Mesendoderm (in vitro differentiated cells): Measurements from ENCODE around the gene GALNS.

Source experiments
- DNase-seq: peaks from one replicate; pipeline ENCODE4 v3.0.0; 2013
- H2AK5ac ChIP-seq: 2 replicates; pipeline ENCODE4 v1.6.1; 2013; ENCODE audit warnings: low read length, inconsistent platforms
- H2BK120ac ChIP-seq: 2 replicates; pipeline ENCODE4 v1.6.1; 2013; ENCODE audit warnings: low read depth, mild to moderate bottlenecking, low read length, moderate library complexity, mixed read lengths
- H2BK15ac ChIP-seq: replicated peaks from 2 replicates; pipeline ENCODE4 v1.6.1; 2013; ENCODE audit warnings: low read depth, mild to moderate bottlenecking, moderate library complexity
- H2BK5ac ChIP-seq: 2 replicates; pipeline ENCODE4 v1.6.1; 2013; ENCODE audit warnings: low read length, inconsistent platforms
- H3K18ac ChIP-seq: 2 replicates; pipeline ENCODE4 v1.6.1; 2013; ENCODE audit warnings: mild to moderate bottlenecking, low read length, mixed read lengths
- H3K23ac ChIP-seq: one replicate; pipeline ENCODE4 v1.6.1; 2013; ENCODE audit warnings: low read length
- H3K27ac ChIP-seq: 2 replicates; pipeline ENCODE4 v1.5.1; 2013; ENCODE audit warnings: low read depth, mild to moderate bottlenecking, inconsistent platforms, low read length, moderate library complexity
- H3K27me3 ChIP-seq: 2 replicates; pipeline ENCODE4 v1.6.1; 2013; ENCODE audit warnings: low read length, control low read depth, mild to moderate bottlenecking, inconsistent platforms; ENCODE audit not compliant: insufficient read depth, poor library complexity
- H3K36me3 ChIP-seq: 2 replicates; pipeline ENCODE4 v1.6.1; 2013; ENCODE audit warnings: low read length, inconsistent platforms; ENCODE audit not compliant: control insufficient read depth, insufficient read depth
- H3K4ac ChIP-seq: one replicate; pipeline ENCODE4 v1.6.1; 2013; ENCODE audit warnings: low read depth, mild to moderate bottlenecking, low read length, moderate library complexity
- H3K4me1 ChIP-seq: 2 replicates; pipeline ENCODE4 v1.6.1; 2013; ENCODE audit warnings: low read depth, low read length, inconsistent platforms; ENCODE audit not compliant: control insufficient read depth
- H3K4me2 ChIP-seq: 2 replicates; pipeline ENCODE4 v1.6.1; 2013; ENCODE audit warnings: low read length
- H3K4me3 ChIP-seq: 2 replicates; pipeline ENCODE4 v1.5.1; 2013; ENCODE audit warnings: mild to moderate bottlenecking, low read length
- H3K56ac ChIP-seq: one replicate; pipeline ENCODE4 v1.6.1; 2013; ENCODE audit warnings: low read length
- H3K79me1 ChIP-seq: 2 replicates; pipeline ENCODE4 v1.6.1; 2013; ENCODE audit warnings: low read length, inconsistent platforms
- H3K79me2 ChIP-seq: 2 replicates; pipeline ENCODE4 v1.6.1; 2013; ENCODE audit warnings: mild to moderate bottlenecking, low read length; ENCODE audit not compliant: control insufficient read depth, insufficient read depth
- H3K9ac ChIP-seq: 2 replicates; pipeline ENCODE4 v1.6.1; 2013; ENCODE audit warnings: low read length, inconsistent platforms
- H4K5ac ChIP-seq: one replicate; pipeline ENCODE4 v1.6.1; 2013; ENCODE audit warnings: low read length
- H4K8ac ChIP-seq: one replicate; pipeline ENCODE4 v1.6.1; 2013; ENCODE audit warnings: low read depth, mild to moderate bottlenecking, control low read depth, low read length, moderate library complexity
- WGBS: extraction: QIAGEN DNeasy Blood & Tissue Kit; methylation state at CpG from one replicate; pipeline ENCODE4 v1.1.7; 2013; ENCODE audit warnings: low lambda C conversion rate, missing lambda C conversion rate; ENCODE audit not compliant: insufficient coverage; ENCODE audit errors: extremely low coverage; 5-methylcytosine and 5-hydroxymethylcytosine counted together

Gene GALNS

DNA sequence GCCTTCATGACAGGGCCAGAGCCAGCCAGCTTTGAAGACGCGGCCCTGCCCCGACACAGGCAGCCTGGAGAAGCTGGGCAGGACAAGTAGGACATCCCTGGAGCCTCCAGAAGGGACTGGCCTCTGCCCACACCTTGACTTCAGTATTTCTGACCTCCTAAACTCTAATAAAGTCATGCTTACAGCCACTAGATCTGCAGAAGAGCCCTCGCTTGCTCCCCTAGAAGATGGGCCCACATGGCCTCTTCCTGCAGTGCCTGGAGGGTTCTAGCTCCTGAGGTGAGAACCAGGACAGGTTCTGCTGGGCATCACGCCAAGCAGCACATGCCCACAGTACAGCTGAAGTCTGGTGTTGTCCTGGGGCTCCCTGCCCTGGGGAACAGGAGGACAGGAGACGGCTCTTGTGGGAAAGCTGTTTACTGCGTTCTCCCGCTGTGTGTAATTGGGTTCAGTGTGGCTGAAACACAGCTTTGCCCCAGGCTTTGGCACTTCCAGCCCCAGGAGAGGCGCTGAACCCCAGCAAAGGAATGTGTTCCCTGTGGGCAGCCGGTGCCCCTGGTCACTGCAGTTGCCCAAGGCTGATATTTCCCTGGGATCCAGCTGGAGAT lies 47.6 kb downstream of the GALNS start:
- peaks cover 12% of the 10 kb centered on the region for H3K79me1 ChIP-seq
- no peak overlapping the region for H3K56ac ChIP-seq
- H3K9ac ChIP-seq: no peak overlapping the region
- H3K23ac ChIP-seq: no peak overlapping the region
- DNase-seq: no peak
- no peak overlapping the region for H4K5ac ChIP-seq
- no peaks in the 10 kb centered on the region for H3K4me1 ChIP-seq
- H2BK120ac ChIP-seq: no peak overlapping the region
- no peak overlapping the region for H3K4me3 ChIP-seq
- no peak overlapping the region for H2BK15ac ChIP-seq
- H3K27me3 ChIP-seq: no peaks in the 10 kb centered on the region
- no peak overlapping the region for H3K18ac ChIP-seq
- no peak overlapping the region for H3K4ac ChIP-seq
- H3K36me3 ChIP-seq: peaks cover 20% of the 10 kb centered on the region
- no peak overlapping the region for H3K27ac ChIP-seq
- H3K79me2 ChIP-seq: peaks cover 29% of the 10 kb centered on the region
- H4K8ac ChIP-seq: no peak overlapping the region
- H2AK5ac ChIP-seq: no peak overlapping the region
- no peak overlapping the region for H3K4me2 ChIP-seq
- no peak overlapping the region for H2BK5ac ChIP-seq
- no CpG with 5 or more reads among the region's 10 CpGs for WGBS

DNA sequence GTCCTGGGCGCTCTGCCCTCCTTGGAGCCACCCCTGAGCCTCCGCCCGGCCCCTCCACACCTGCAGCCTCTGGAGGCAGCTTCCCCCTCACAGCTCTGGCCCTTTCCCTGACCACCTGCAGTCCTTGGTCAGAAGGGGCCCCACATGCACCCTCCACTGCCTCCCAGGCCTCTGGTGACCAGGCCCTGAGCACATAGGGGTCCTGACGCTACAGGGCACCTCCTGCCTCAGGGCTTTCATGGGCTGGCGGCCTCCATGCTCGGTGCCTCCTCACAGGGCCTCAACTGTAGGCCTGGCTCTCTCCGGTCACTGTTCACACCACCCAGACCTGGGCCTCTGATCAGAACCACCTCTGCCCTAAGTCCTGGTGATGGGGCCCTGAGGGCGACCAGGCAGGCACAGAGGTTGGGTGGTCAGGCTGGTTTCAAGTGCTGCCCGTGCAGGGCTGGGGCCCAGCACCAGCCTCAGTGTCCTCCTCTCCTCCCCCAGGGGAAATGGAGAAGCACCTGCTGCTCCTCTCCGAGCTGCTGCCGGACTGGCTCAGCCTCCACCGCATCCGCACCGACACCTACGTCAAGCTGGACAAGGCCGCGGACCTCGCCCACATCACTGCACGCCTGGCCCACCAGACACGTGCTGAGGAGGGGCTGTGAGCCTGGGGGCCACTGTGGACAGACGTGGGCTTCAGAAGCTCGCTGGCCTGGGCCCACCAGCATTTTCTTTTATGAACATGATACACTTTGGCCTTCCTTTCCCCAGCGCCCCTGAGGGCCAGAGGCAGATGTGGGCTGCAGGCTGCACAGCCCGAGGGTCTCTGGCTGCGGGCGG lies 48.9 kb downstream of the GALNS start:
- Histone ChIP-seq H2BK5ac (no peak overlapping the region), H2AK5ac (no peak overlapping the region), H4K8ac (no peak overlapping the region), H3K4me1 (no peaks in the 10 kb centered on the region), H4K5ac (no peak overlapping the region), H3K79me1 (peaks cover 12% of the 10 kb centered on the region), H3K4me2 (no peak overlapping the region), H2BK120ac (no peak overlapping the region), H2BK15ac (no peak overlapping the region), H3K79me2 (peaks cover 31% of the 10 kb centered on the region), H3K23ac (no peak overlapping the region), H3K27me3 (no peaks in the 10 kb centered on the region), H3K9ac (no peak overlapping the region), H3K4me3 (no peak overlapping the region), H3K18ac (no peak overlapping the region), H3K27ac (no peak overlapping the region), H3K56ac (no peak overlapping the region), H3K36me3 (peaks cover 20% of the 10 kb centered on the region), H3K4ac (no peak overlapping the region)
- no CpG with 5 or more reads among the region's 26 CpGs for WGBS
- DNase-seq: no peak

- no peak for DNase-seq
- H3K36me3 ChIP-seq: peaks cover 20% of the 10 kb centered on the region
- no peak overlapping the region for H2AK5ac ChIP-seq
Observed at GRCh38 chr16:88807142-88807625, 49.6 kb downstream of the GALNS start.

DNA sequence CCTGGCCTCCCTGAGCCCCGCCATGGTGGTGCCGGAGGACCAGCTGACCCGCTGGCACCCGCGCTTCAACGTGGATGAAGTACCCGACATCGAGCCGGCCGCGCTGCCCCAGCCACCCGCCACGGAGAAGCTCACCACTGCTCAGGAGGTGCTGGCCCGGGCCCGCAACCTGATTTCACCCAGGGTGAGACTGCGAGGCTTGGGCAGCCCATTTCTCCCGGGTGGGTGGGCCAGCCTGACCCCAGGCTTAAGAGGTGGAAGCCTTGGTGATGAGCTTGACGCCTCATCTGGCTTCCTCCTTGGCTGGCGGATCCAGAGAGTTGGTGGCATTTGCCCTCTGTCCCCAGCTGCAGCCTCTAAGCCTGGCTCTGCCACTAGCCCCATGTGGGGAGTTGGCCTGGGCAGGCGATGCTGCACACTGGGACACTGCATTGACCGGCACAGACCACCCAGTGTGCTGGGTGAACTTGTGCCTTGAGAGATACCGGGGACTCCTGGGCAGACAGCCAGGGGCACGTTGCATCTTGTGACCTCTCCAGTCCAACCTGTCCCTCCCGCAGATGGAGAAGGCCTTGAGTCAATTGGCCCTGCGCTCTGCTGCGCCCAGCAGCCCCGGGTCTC lies 50.1 kb downstream of the GALNS start:
- Histone ChIP-seq H4K5ac (no peak overlapping the region), H3K4me3 (no peak overlapping the region), H2BK15ac (no peak overlapping the region), H3K79me2 (peaks cover 30% of the 10 kb centered on the region), H2AK5ac (no peak overlapping the region), H3K27me3 (no peaks in the 10 kb centered on the region), H2BK120ac (no peak overlapping the region), H2BK5ac (no peak overlapping the region), H3K4ac (no peak overlapping the region), H3K9ac (no peak overlapping the region), H3K36me3 (peaks cover 20% of the 10 kb centered on the region), H3K4me1 (no peaks in the 10 kb centered on the region), H3K27ac (no peak overlapping the region), H3K4me2 (no peak overlapping the region), H4K8ac (no peak overlapping the region), H3K23ac (no peak overlapping the region), H3K79me1 (peaks cover 12% of the 10 kb centered on the region), H3K56ac (no peak overlapping the region), H3K18ac (no peak overlapping the region)
- DNase-seq: no peak
- WGBS: no CpG with 5 or more reads among the region's 27 CpGs

More at GRCh38 chr16:88807142-88807625, 49.6 kb downstream of the GALNS start:
- Histone ChIP-seq H2BK15ac (no peak overlapping the region), H3K4me2 (no peak overlapping the region), H3K18ac (no peak overlapping the region), H4K8ac (no peak overlapping the region), H3K4me1 (no peaks in the 10 kb centered on the region), H3K4ac (no peak overlapping the region), H2BK5ac (no peak overlapping the region), H3K79me2 (peaks cover 31% of the 10 kb centered on the region), H3K56ac (no peak overlapping the region), H3K9ac (no peak overlapping the region), H3K27me3 (no peaks in the 10 kb centered on the region), H3K23ac (no peak overlapping the region), H3K79me1 (peaks cover 12% of the 10 kb centered on the region), H2BK120ac (no peak overlapping the region), H3K4me3 (no peak overlapping the region), H4K5ac (no peak overlapping the region), H3K27ac (no peak overlapping the region)
- no CpG with 5 or more reads among the region's 24 CpGs for WGBS

- H3K9ac ChIP-seq: no peak overlapping the region
- H3K23ac ChIP-seq: no peak overlapping the region
- H3K79me1 ChIP-seq: peaks cover 12% of the 10 kb centered on the region
- H4K5ac ChIP-seq: no peak overlapping the region
- no peaks in the 10 kb centered on the region for H3K27me3 ChIP-seq
- H4K8ac ChIP-seq: no peak overlapping the region
- H2BK5ac ChIP-seq: no peak overlapping the region
- H3K4ac ChIP-seq: no peak overlapping the region
- no peak overlapping the region for H2BK15ac ChIP-seq
- no peak overlapping the region for H2AK5ac ChIP-seq
- H3K27ac ChIP-seq: no peak overlapping the region
- H3K56ac ChIP-seq: no peak overlapping the region
- no peak overlapping the region for H3K18ac ChIP-seq
- H3K4me3 ChIP-seq: no peak overlapping the region
- H3K4me1 ChIP-seq: no peaks in the 10 kb centered on the region
- no peak overlapping the region for H2BK120ac ChIP-seq
- H3K79me2 ChIP-seq: peaks cover 24% of the 10 kb centered on the region
- peaks cover 20% of the 10 kb centered on the region for H3K36me3 ChIP-seq
- no CpG with 5 or more reads among the region's 21 CpGs for WGBS
- no peak overlapping the region for H3K4me2 ChIP-seq
- no peak for DNase-seq
Observed at GRCh38 chr16:88805887-88806393, 50.8 kb downstream of the GALNS start.
